ENCODE measurements around the gene FITM2. TPM values are rescaled to one million over a fixed set of nuclear protein-coding genes. Genes with fewer than 3 reads are reported as not detected.

FITM2 gene
- total and polyA plus RNA-seq, 10 of the 15 experiments (the other 5 are each of a cell fraction or from before 2014, with no cell fraction given), result 0.46 to 1.9 (median 1.6) TPM

DNA sequence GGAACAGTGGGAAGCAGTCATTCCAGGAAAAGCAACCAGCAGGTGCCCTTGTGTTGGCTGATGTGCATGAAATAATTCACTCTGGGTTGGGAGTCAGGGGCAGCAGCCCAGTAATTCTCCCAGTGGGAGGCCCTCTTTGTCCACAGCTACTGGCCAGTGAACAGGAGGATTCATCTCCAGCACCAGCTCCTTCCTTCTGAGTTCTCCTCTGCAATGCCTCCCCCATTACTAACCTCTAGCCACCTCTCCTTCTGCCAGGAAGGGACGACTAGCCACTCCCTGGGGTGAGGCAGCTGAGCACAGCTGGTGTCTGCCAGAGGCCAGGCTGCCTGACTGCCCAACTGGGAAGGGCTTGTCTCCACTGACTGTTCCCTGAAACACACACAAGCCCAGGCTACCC, 13.3 kb upstream of the FITM2 start:
- CTCF ChIA-PET, result interaction anchor here (1.1 kb wide), 1 partner anchor 107 kb away, joined by 3 read pairs; no protein-coding TSS in a partner anchor
- H3K79me2 ChIP-seq (ENCODE audit: control insufficient read depth, insufficient read depth, low read length), result no peaks in the 10 kb centered on the region
- H3K27me3 ChIP-seq (replicated peaks in 1 of 2; ENCODE audit: control insufficient read depth in 2 of 2, insufficient read depth in 2 of 2, low read length in 1 of 2), result no peaks in the 10 kb centered on the region; a peak in 2 of 4 replicates
- SMC1A ChIA-PET (ENCODE audit: uncharacterized antibody, unreplicated experiment), result interaction anchor here (2.1 kb wide), 1 partner anchor 13 kb away, joined by 6 read pairs; the partner anchor contains the start of gene FITM2
- H3K9me3 ChIP-seq (replicated peaks; ENCODE audit: control insufficient read depth, insufficient read depth, low read length), result no peaks in the 10 kb centered on the region; the same call in 2 of the 3 replicates
- FAIRE-seq, result no peak
- H3K4me2 ChIP-seq (ENCODE audit: control insufficient read depth, insufficient read depth), result no peak overlapping the region
- no TSS peak for BruUV-seq (replicated peaks)
- TF ChIP-seq NBN (IDR thresholded peaks at IDR 0.05), result no peak
- in situ Hi-C loops (cut with MboI) (no loop called here), intact Hi-C loops (cut with micrococcal nuclease; ENCODE audit: unreplicated experiment) (no loop called here)
- H3K4me3 ChIP-seq, result no peak overlapping the region
- POLR2A ChIA-PET, result no interaction called here
- no peaks in the 10 kb centered on the region for H3K36me3 ChIP-seq (ENCODE audit: control insufficient read depth in 2 of 2, insufficient read depth in 2 of 2, low read length in 1 of 2)
- WGBS (ENCODE audit: insufficient coverage, insufficient replicate concordance, low lambda C conversion rate, missing lambda C conversion rate), result 0% methylated on average over 1 of the region's 1 CpG
- no peak for ATAC-seq
- H3K27ac ChIP-seq (ENCODE audit: control insufficient read depth, insufficient read depth), result no peak overlapping the region
- no peaks in the 10 kb centered on the region for H3K4me1 ChIP-seq (ENCODE audit: control insufficient read depth, insufficient read depth, low read length)
- H2AFZ ChIP-seq (ENCODE audit: control insufficient read depth, low read depth, low read length), result no peak overlapping the region
- no peaks in the 10 kb centered on the region for H4K20me1 ChIP-seq (ENCODE audit: control insufficient read depth, insufficient read depth)
- H3K9ac ChIP-seq (ENCODE audit: control insufficient read depth, insufficient read depth, low read length), result no peak overlapping the region
- RAD21 ChIA-PET (ENCODE audit: unreplicated experiment), result no interaction called here
- DNase-seq (ENCODE audit: low read depth, low spot score), result no peak

DNA sequence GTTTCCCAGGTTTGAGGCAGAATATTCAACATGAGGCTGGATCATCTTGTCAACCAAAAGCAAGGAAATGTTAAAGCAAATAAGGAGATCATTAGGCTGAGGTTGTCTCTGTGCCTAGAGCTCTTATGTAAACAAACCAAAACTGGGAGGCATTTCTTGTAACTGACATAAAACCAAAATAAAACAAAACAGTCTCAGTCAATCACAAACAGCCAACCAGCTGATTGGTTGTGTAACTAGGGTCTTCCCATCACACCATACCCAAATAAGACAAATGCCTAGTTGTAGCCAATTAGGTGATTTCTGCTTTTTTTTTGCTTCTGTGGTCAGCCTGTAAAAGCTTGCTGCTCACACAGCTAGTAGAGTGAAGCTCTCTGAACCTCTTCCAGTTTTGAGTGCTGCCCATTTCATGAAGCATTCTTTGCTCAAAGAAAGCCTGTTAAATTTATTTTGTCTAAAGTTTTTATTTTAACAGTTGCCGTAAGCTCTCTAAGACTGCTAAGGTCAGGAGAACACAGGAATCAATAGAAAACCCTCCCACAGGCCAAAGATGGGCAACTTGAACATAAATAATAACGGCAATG, 8.9 kb upstream of the FITM2 start:
- Histone ChIP-seq H3K4me1 (ENCODE audit: control insufficient read depth, insufficient read depth, low read length) (no peaks in the 10 kb centered on the region), H3K9me3 (replicated peaks; ENCODE audit: control insufficient read depth, insufficient read depth, low read length) (no peaks in the 10 kb centered on the region; the same call in 2 of the 3 replicates), H3K27ac (ENCODE audit: control insufficient read depth, insufficient read depth) (no peak overlapping the region), H3K4me3 (no peak overlapping the region), H2AFZ (ENCODE audit: control insufficient read depth, low read depth, low read length) (no peak overlapping the region), H4K20me1 (ENCODE audit: control insufficient read depth, insufficient read depth) (no peaks in the 10 kb centered on the region), H3K36me3 (ENCODE audit: control insufficient read depth in 2 of 2, insufficient read depth in 2 of 2, low read length in 1 of 2) (no peaks in the 10 kb centered on the region), H3K9ac (ENCODE audit: control insufficient read depth, insufficient read depth, low read length) (no peak overlapping the region), H3K79me2 (ENCODE audit: control insufficient read depth, insufficient read depth, low read length) (no peaks in the 10 kb centered on the region), H3K4me2 (ENCODE audit: control insufficient read depth, insufficient read depth) (no peak overlapping the region), H3K27me3 (replicated peaks in 1 of 2; ENCODE audit: control insufficient read depth in 2 of 2, insufficient read depth in 2 of 2, low read length in 1 of 2) (no peaks in the 10 kb centered on the region)
- TF ChIP-seq PKNOX1 (IDR thresholded peaks at IDR 0.05) (peak; percentile 43; the same call in 1 of the 2 replicates), ZNF217 (IDR thresholded peaks at IDR 0.05) (no peak)
- BruUV-seq (replicated peaks), result no TSS peak
- SMC1A ChIA-PET (ENCODE audit: uncharacterized antibody, unreplicated experiment), result interaction anchor here (1.4 kb wide), 1 partner anchor 8 kb away, joined by 6 read pairs; the partner anchor contains the start of gene FITM2
- FAIRE-seq (no peak), DNase-seq (ENCODE audit: low read depth, low spot score) (no peak), ATAC-seq (no peak)
- WGBS (ENCODE audit: insufficient coverage, insufficient replicate concordance, low lambda C conversion rate, missing lambda C conversion rate), result 95% methylated on average over 2 of the region's 2 CpGs
- in situ Hi-C loops (cut with MboI), result no loop called here
- POLR2A ChIA-PET, result no interaction called here
- RAD21 ChIA-PET (ENCODE audit: unreplicated experiment), result interaction anchor here (1.0 kb wide), 1 partner anchor 102 kb away, joined by 3 read pairs; no protein-coding TSS in a partner anchor
- intact Hi-C loops (cut with micrococcal nuclease; ENCODE audit: unreplicated experiment), result no loop called here
- CTCF ChIA-PET, result interaction anchor here (1.4 to 3.0 kb wide), 3 partner anchors 9 to 102 kb away, joined by 3 to 16 read pairs (median 12); partner anchors contain the start of gene FITM2

All from GM12878 (cell line).